Activated naive CD8-positive, alpha-beta T cell treated with anti-CD3 and anti-CD28 coated beads for 36 hours (primary cell): ENCODE measurements around the gene IL1RL2. TPM values are rescaled to one million over a fixed set of nuclear protein-coding genes. Genes with fewer than 3 reads are reported as not detected.

Experiments used
- DNase-seq: peaks from one replicate; pipeline ENCODE4 v3.0.0; 2021
- H3K27ac Mint-ChIP-seq: one replicate; pipeline ENCODE4 v1.8.0; 2022; ENCODE audit warnings: mild to moderate bottlenecking, moderate library complexity, mixed read lengths
- H3K27me3 Mint-ChIP-seq: one replicate; pipeline ENCODE4 v1.8.0; 2022; ENCODE audit warnings: mild to moderate bottlenecking, mixed read lengths
- H3K36me3 Mint-ChIP-seq: one replicate; pipeline ENCODE4 v1.8.0; 2021; ENCODE audit warnings: mild to moderate bottlenecking, mixed read lengths
- H3K4me1 Mint-ChIP-seq: one replicate; pipeline ENCODE4 v1.8.0; 2021; ENCODE audit warnings: mixed read lengths
- H3K4me3 Mint-ChIP-seq: one replicate; pipeline ENCODE4 v1.8.0; 2022; ENCODE audit warnings: mild to moderate bottlenecking, moderate library complexity, mixed read lengths
- H3K9me3 Mint-ChIP-seq: one replicate; pipeline ENCODE4 v1.8.0; 2022; ENCODE audit warnings: mixed read lengths
- total RNA-seq, 2 experiments: library from RNA; stranded (reverse); gene quantifications; one replicate each; pipeline ENCODE4 v1.2.3, GENCODE V29; 2021

IL1RL2 gene
- total RNA-seq, 2 experiments from 2014 or later = 0.25 TPM; not detected in 1

- no peak for DNase-seq
- Mint-ChIP-seq H3K9me3 (no peaks in the 10 kb centered on the region), H3K36me3 (no peaks in the 10 kb centered on the region), H3K4me1 (no peaks in the 10 kb centered on the region), H3K27ac (no peak overlapping the region), H3K4me3 (no peak overlapping the region), H3K27me3 (peaks cover 31% of the 10 kb centered on the region)
Measured at GRCh38 chr2:102179788-102180686, 6.8 kb upstream of the IL1RL2 start.

- no peak overlapping the region for H3K4me3 Mint-ChIP-seq
- H3K27me3 Mint-ChIP-seq = peaks cover 31% of the 10 kb centered on the region
- H3K27ac Mint-ChIP-seq = no peak overlapping the region
- no peak for DNase-seq
- no peaks in the 10 kb centered on the region for H3K9me3 Mint-ChIP-seq
- no peaks in the 10 kb centered on the region for H3K36me3 Mint-ChIP-seq
- peaks cover 3% of the 10 kb centered on the region for H3K4me1 Mint-ChIP-seq
Measured at GRCh38 chr2:102180687-102180999, 6.2 kb upstream of the IL1RL2 start.

GRCh38 chr2:102181376-102181775 lies 5.4 kb upstream of the IL1RL2 start:
- H3K9me3 Mint-ChIP-seq = no peaks in the 10 kb centered on the region
- H3K4me3 Mint-ChIP-seq = no peak overlapping the region

GRCh38 chr2:102181919-102182635 lies 4.7 kb upstream of the IL1RL2 start:
- no peak for DNase-seq
- H3K27ac Mint-ChIP-seq = no peak overlapping the region
- H3K4me3 Mint-ChIP-seq = no peak overlapping the region
- no peaks in the 10 kb centered on the region for H3K36me3 Mint-ChIP-seq
- no peaks in the 10 kb centered on the region for H3K9me3 Mint-ChIP-seq
- H3K27me3 Mint-ChIP-seq = peaks cover 31% of the 10 kb centered on the region
- H3K4me1 Mint-ChIP-seq = peaks cover 7% of the 10 kb centered on the region

More at GRCh38 chr2:102181376-102181775, 5.4 kb upstream of the IL1RL2 start:
- DNase-seq = no peak
- Mint-ChIP-seq H3K4me1 (peaks cover 3% of the 10 kb centered on the region), H3K27me3 (peaks cover 31% of the 10 kb centered on the region), H3K27ac (no peak overlapping the region), H3K36me3 (no peaks in the 10 kb centered on the region)

GRCh38 chr2:102184018-102184417 lies 2.8 kb upstream of the IL1RL2 start:
- Mint-ChIP-seq H3K9me3 (peaks cover 6% of the 10 kb centered on the region), H3K4me3 (no peak overlapping the region), H3K36me3 (peaks cover 6% of the 10 kb centered on the region), H3K4me1 (peaks cover 11% of the 10 kb centered on the region), H3K27ac (no peak overlapping the region), H3K27me3 (peaks cover 41% of the 10 kb centered on the region)
- DNase-seq = no peak

- peaks cover 6% of the 10 kb centered on the region for H3K36me3 Mint-ChIP-seq
Measured at GRCh38 chr2:102184568-102184967, 2.3 kb upstream of the IL1RL2 start.

GRCh38 chr2:102185347-102185746 lies 1.5 kb upstream of the IL1RL2 start:
- Mint-ChIP-seq H3K27me3 (peaks cover 45% of the 10 kb centered on the region), H3K9me3 (peaks cover 6% of the 10 kb centered on the region), H3K4me3 (no peak overlapping the region), H3K36me3 (peaks cover 6% of the 10 kb centered on the region), H3K4me1 (peaks cover 11% of the 10 kb centered on the region), H3K27ac (no peak overlapping the region)
- DNase-seq = no peak

More at GRCh38 chr2:102184568-102184967, 2.3 kb upstream of the IL1RL2 start:
- Mint-ChIP-seq H3K27ac (no peak overlapping the region), H3K9me3 (peaks cover 6% of the 10 kb centered on the region), H3K4me3 (no peak overlapping the region), H3K27me3 (peaks cover 43% of the 10 kb centered on the region), H3K4me1 (peaks cover 11% of the 10 kb centered on the region)
- no peak for DNase-seq

GRCh38 chr2:102187496-102188150 lies 800 bp downstream of the IL1RL2 start:
- peak; percentile 51 for DNase-seq
- Mint-ChIP-seq H3K4me3 (peak overlapping the region; percentile 76), H3K4me1 (peaks cover 11% of the 10 kb centered on the region), H3K27me3 (peaks cover 37% of the 10 kb centered on the region), H3K27ac (peak overlapping the region; percentile 85), H3K9me3 (peaks cover 6% of the 10 kb centered on the region), H3K36me3 (peaks cover 6% of the 10 kb centered on the region)

- Mint-ChIP-seq H3K27me3 (peaks cover 24% of the 10 kb centered on the region), H3K36me3 (peaks cover 6% of the 10 kb centered on the region), H3K4me3 (no peak overlapping the region)
Measured at GRCh38 chr2:102190430-102191107, 3.7 kb downstream of the IL1RL2 start.

GRCh38 chr2:102191501-102191900 lies 4.7 kb downstream of the IL1RL2 start:
- H3K4me1 Mint-ChIP-seq = peaks cover 9% of the 10 kb centered on the region
- H3K9me3 Mint-ChIP-seq = peaks cover 6% of the 10 kb centered on the region
- H3K27me3 Mint-ChIP-seq = peaks cover 24% of the 10 kb centered on the region
- no peak overlapping the region for H3K4me3 Mint-ChIP-seq
- H3K36me3 Mint-ChIP-seq = peaks cover 6% of the 10 kb centered on the region
- DNase-seq = no peak
- H3K27ac Mint-ChIP-seq = no peak overlapping the region

More at GRCh38 chr2:102190430-102191107, 3.7 kb downstream of the IL1RL2 start:
- Mint-ChIP-seq H3K27ac (no peak overlapping the region), H3K4me1 (peaks cover 8% of the 10 kb centered on the region), H3K9me3 (peaks cover 6% of the 10 kb centered on the region)
- DNase-seq = no peak

- no peak overlapping the region for H3K4me3 Mint-ChIP-seq
- no peak overlapping the region for H3K27ac Mint-ChIP-seq
- H3K27me3 Mint-ChIP-seq = peaks cover 21% of the 10 kb centered on the region
- H3K4me1 Mint-ChIP-seq = peaks cover 7% of the 10 kb centered on the region
- peaks cover 2% of the 10 kb centered on the region for H3K36me3 Mint-ChIP-seq
- no peak for DNase-seq
- H3K9me3 Mint-ChIP-seq = peaks cover 2% of the 10 kb centered on the region
Measured at GRCh38 chr2:102193074-102193473, 6.3 kb downstream of the IL1RL2 start.

GRCh38 chr2:102194609-102195268 lies 7.9 kb downstream of the IL1RL2 start:
- peaks cover 7% of the 10 kb centered on the region for H3K4me1 Mint-ChIP-seq
- no peaks in the 10 kb centered on the region for H3K9me3 Mint-ChIP-seq
- H3K4me3 Mint-ChIP-seq = no peak overlapping the region
- no peak overlapping the region for H3K27ac Mint-ChIP-seq
- peaks cover 10% of the 10 kb centered on the region for H3K27me3 Mint-ChIP-seq
- no peaks in the 10 kb centered on the region for H3K36me3 Mint-ChIP-seq
- no peak for DNase-seq

- Mint-ChIP-seq H3K9me3 (no peaks in the 10 kb centered on the region), H3K4me3 (no peak overlapping the region), H3K4me1 (peaks cover 7% of the 10 kb centered on the region), H3K27me3 (peaks cover 4% of the 10 kb centered on the region), H3K27ac (no peak overlapping the region), H3K36me3 (no peaks in the 10 kb centered on the region)
- DNase-seq = no peak
Measured at GRCh38 chr2:102197389-102198137, 10.7 kb downstream of the IL1RL2 start.

GRCh38 chr2:102200539-102200938 lies 13.7 kb downstream of the IL1RL2 start:
- Mint-ChIP-seq H3K4me3 (no peak overlapping the region), H3K9me3 (peaks cover 5% of the 10 kb centered on the region), H3K36me3 (peaks cover 1% of the 10 kb centered on the region), H3K27me3 (peaks cover 3% of the 10 kb centered on the region), H3K4me1 (peaks cover 7% of the 10 kb centered on the region), H3K27ac (no peak overlapping the region)
- DNase-seq = no peak
